HG02884 (cell line): Measurements from ENCODE around the gene COMMD4.
"Not testable (repeated sequence)": the region's sequence is repeated elsewhere in the genome, so short reads cannot be mapped to it uniquely, and the experiment has no call there.

ENCODE experiments used
- ATAC-seq: cut with Tn5 transposase; IDR thresholded peaks from one replicate; pipeline ENCODE4 v1.9.1; 2021; ENCODE audit warnings: mild to moderate bottlenecking, moderate library complexity; ENCODE audit not compliant: unreplicated experiment

COMMD4 gene

DNA sequence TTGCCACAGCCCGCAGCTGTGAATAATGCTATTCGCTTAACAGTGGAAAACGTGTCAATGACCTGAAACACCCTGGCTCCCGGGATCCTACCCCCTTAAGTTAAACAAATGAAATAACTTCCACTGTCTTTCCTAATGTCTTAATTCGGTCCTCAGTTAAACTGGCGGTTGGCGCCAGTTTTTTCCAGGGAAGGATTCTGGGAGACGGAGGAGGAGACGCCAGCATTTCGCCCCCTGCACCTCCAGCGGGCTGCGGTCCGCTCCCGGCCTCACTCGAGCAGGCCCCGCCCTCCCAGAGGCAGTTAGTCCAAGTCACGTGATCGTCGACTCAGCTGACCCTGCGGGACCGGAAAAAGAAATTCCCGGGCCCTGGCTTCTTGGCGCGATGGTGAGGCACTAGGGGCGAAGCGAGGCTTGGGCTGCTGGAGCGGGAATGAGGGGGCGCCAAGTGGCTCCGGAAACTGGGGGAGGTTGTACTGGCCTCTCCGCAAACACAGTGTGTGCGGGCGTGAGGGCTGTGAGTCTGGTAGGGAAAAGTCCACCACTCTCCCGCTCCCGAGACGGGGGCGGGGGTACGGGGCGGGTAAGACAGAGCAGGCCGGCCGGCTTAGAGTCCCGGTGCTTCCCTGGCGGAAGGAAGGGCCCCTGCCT lies at the start of gene COMMD4:
Gene COMMD4 (plus strand): TSS at position 359 of the 651 bp plus-strand sequence. CDS start 27 bp downstream, at position 386.
- ATAC-seq: no peak

DNA sequence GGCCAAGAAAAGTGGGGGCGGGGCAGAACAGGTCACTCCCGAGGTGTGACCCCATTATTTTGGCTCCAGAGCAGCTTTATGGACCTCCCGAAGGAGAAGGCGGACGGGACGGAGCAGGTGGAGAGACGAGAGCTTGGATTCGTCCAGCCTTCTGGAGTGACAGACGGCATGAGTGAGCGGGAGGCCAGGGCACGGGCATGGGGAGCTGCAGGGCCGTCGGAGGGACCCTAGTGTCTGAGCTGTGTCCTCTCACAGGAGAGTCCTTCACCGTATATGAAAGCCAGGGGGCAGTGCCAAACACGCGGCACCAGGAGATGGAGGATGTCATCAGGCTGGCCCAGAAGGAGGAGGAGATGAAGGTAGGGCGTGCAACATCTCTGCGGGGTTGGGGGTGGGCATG lies 42.2 kb upstream of the COMMD4 start:
- not testable (repeated sequence) for ATAC-seq

DNA sequence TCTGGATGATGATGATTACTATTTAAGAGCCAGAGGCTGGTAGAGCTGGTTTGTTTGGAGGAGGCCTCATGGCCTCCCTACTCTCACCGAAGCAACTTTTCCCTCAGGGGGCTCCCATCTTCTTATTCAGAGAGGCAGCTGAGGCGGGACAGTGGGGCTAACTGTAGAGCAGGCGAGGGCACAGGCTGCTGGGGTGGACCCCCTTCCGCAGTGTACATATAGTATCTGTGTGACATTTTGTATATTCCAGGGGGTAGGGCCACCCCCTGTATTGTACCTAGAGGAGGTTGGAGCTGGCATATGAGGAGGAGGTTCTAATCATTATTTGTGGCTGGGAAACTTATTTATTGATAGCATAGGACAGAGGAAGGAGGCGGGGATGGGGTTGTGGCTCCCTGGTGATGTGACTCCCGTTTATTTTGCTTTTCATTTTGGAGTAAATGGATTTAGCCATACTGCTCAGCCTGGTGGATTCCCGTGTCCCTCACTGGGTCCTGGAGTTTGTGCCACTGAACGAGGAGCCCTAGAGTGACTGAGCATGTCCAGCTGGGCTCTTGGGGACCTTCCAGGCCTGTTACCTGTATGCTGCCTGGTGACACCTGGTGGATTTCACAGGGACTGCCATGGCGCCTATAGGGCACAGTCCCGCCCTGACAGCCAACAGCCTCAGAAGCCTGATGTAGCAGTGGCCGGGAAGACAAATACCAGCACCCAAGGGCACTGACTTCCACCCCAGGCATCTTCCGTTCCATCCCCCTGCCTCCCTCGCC lies 37.1 kb upstream of the COMMD4 start:
- not testable (repeated sequence) for ATAC-seq

DNA sequence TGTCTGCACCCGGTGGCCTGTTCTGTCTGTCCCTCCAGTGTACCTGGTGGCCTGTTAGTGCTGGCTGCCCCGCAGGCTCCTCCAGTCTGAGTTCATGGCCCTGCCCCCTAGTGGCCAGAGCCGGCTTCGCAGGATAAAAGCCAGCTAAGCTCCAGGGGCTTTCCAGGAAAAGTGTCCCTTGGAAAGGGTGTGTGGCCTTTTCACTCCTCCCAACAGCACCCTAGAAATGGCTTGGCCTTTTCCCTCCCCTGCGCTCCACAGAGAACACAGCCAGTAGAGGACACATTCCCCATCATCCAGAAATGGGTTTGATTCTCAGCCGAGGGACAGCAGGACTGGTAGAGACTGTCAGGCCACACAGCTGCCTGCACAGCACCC lies 36.6 kb upstream of the COMMD4 start:
- ATAC-seq: not testable (repeated sequence)

DNA sequence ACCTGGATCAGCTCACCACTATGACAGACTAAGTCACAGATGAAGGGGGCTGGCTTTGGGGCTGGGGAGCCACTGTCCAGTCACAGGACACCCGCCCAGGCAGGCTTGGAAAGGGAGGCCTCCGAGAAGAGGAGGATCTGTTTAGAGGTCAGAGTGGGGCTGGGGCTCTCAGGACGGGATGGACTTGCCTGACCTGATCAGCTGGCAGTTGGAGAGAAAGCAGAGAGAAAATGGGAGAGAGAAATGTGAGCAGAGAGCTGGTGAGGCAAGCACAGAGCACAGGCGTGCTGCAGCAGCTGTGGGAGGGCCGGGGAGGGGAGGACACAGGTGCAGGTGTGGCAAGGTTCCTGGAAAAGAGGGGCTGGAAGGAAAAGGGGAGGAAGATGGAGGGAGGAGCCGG lies 35.8 kb upstream of the COMMD4 start:
- not testable (repeated sequence) for ATAC-seq

DNA sequence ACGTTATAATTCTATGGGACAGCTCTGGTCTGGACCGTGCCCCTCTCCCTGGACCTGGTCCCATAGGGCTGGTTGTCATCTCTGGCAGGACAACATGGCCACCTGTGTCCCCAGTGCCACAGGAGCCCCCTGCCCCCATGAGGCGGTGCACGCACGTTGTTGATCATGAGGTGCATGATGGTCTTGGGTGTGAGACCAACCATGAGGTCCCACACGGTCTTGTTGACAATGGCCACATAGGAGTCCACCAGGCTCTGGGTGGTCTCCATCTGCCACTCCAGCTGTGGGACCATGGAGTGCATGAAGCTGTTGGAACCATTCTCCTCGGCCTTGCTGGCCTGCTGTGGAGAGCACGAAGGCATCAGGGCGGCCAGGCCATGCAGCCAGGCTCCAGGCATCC lies 33.5 kb upstream of the COMMD4 start:
- no peak for ATAC-seq

DNA sequence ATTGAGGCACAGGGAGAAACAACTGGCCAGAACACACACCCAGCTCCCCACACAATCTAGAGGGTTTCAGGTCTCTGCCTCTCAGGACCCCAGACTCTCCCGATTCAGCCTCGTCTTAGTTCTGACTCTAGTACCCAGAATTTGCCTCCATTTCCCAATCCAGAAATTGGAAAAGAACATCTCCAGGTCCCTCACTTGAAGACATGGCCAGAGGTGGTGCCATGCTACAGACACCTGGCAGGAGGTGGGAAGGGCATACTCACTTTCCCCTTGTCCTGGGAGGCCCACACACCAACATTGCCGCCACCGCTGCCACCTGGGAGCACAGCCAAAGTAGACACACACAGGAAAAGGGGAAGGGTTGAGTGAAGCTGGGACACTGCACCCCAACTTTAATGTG lies 33.1 kb upstream of the COMMD4 start:
- not testable (repeated sequence) for ATAC-seq

DNA sequence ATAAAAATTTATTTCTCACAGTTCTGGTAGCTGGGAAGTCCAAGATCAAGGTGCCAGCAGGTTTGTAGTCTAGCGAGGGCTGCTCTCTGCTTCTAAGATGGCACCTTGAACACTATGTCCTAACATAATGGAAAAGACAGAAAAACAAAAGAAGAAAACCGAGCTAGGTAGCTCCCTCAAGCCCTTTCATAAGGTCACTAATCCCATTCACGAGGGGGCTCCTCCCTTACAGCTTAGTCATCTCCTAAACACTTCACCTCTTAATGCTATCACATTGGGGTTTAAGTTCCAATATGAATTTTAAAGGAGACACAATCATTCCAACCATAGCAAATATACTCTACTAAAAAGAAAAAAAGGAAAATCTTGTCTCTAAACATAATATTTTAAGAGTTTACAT lies 29.7 kb upstream of the COMMD4 start:
- no peak for ATAC-seq

DNA sequence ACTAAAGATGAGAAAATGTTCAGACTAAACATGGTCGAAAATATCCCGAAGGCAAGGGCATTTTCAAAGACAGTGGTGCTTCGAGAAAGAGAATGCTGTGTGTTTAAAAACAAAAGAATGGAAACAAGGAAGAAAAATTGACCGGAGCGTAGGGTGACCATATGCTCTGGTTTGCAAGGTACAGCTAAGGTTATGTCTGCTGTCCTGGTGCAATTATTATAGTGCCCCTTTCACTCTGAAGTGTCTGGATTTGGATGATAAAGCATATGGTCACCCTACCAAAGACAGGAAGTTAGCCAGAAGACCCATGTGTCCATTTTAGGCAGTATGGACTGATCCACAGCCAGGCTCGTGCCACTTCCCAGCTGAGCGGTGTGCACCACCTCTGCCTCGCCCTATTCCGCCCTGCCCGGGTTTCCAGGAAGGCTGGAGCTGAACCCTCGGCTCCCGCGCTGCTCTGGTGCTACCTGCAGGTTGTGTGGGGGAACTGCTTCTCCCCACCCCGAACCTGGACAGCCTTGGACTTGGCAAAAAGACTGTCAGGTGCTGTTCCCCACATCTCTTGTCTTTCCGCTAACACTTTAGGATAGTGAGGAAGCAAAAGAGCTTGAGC lies 28.0 kb upstream of the COMMD4 start:
- ATAC-seq: no peak

DNA sequence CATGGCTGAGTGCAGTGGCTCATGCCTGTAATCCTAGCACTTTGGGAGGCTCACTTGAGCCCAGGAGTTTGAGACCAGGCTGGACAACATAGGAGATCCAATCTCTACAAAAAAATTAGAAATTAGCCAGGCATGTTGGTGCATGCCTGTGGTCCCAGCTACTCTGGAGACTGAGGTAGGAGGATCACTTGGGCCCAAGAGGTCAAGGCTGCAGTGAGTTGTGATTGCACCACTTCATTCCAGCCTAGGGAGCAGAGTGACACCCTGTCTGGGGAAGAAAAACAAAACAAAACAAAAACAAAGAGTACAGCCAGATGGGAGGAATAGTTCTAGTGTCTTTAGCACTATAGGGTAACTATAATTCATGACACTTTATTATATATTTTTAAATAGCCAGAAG lies 26.2 kb upstream of the COMMD4 start:
- no peak for ATAC-seq

DNA sequence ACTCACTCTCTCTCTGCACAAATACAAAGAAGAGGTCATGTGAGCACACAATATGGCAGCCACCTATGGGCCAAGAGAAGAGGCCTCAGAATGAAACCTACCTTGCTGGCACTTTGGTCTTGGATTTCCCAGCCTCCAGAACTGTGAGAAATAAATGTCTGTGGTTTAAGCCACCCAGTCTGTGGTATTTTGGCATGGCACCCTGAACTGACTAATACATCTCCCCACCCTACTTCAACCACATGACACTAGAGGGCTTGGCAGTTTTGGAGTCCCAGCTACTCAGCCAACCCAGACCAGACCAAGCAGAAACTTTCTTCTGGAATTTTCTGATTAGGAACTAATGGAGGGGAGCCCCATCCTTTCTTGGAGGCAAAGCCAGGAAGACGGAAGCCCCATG lies 23.3 kb upstream of the COMMD4 start:
- not testable (repeated sequence) for ATAC-seq

DNA sequence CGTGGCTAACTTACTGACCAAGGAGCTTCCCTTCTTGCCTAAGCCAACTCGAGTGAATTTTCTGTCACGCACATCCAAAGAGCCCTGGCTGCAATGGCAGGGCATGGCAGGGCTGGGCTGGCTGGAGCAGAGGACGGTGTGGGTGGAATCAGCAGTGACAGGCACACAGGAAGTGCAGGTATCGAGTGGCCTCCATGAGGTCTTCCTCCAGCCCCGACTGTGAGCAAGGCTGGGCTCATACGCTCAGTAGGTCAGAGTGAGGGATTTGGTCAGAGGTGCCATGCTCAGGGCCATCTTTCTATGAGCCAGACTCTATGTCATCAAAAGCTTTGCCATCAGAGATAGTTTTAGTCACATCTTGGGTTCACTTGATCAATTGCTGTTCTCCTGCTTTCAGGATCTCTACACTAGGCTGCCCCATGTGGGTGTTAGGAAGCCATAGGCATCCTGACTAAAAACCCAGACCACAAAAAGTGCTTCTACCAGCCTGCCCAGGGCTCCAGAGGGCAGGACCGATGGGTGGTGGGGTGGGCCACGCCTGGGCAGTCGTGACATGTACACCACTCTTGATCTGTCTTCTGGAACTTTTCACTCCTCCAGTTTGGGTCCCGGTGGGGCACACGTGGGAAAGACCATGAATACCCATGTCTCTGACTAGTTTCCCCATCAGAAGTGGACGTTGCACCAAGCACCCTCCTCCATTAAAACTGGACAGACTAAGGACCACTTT lies 22.6 kb upstream of the COMMD4 start:
- ATAC-seq: no peak

DNA sequence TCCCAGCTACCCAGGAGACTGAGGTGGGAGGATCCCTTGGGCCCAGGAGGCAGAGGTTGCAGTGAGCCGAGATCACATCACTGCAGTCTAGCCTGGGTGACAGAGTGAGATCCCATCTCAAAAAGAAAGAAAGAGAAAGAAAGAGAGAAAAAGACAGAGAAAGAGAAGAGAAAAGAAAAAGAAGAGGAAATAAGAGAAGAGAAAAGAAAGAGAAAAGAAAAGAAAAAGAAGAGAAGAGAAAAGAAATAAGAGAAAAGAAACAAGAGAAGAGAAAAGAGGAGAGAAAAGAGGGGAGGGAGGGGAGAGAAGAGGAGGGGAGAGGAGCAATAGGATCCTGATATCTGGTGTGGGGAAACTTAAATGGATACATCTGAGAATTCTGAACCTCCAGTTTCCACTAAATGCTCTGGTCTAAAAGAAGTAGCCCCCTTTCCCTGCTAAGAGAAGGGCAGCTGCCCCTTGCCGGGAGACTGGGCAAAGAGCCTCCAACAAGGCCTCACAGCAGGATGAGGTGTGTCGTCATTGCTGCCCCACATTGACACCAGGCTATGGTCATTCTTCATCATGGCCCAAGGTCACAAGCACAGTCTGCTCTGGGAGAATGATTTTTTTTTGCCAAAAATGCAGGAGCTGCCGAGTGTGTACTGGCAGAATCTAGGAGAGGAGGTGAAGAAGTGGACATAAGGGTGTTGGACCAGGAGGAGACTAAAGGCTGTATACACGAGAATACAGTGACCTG lies 21.1 kb upstream of the COMMD4 start:
- ATAC-seq: no peak

DNA sequence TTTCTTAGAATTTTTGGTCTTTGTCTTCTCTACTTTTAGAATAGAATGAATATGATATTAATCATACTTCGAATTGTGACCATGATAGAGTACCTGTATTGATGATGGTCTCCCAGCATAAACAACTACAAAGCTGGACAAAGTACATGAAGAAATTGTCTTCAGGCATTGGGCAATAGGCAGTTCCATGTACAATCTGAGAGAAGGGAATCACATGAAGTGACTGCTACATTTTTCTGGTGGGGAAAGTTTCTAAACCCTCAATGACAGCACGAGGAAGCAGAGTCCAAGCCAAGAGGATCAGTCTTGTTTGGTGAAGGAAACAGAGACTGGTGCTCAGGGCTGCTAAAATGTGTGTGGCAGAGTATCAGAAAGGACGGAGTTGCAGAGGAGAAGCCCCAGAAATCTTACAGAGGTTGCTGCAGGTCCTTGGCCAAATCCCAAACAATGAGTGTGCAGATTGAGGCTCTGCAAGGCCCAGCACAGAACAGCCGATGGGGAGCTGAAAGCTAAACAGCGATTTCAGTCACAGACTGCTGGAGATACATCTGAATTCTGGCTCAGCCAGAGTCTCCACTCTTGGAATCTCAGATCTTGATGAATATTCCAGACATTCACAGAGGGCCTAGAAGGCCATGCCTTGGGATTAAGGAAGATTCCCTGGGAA lies 16.5 kb upstream of the COMMD4 start:
- ATAC-seq: not testable (repeated sequence)

DNA sequence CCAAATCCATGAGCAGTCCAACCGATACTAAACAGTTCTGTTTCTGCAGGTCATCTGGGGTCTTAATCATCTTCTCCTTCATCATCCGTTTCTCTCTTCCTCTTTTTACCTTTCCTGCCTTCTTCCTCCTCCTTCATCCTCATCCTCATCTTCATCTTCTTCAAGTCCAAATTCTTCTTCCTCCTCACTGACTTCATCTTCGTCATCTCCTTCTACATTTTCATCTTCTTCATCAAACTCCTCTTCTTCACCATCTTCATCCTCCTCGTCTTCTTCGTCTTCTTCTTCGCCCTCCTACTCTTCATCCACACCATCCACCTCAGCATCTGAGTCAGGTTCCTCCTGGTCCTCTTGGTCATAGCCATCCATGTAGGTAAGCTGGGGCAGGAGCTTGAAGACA lies 14.2 kb upstream of the COMMD4 start:
- ATAC-seq: no peak

DNA sequence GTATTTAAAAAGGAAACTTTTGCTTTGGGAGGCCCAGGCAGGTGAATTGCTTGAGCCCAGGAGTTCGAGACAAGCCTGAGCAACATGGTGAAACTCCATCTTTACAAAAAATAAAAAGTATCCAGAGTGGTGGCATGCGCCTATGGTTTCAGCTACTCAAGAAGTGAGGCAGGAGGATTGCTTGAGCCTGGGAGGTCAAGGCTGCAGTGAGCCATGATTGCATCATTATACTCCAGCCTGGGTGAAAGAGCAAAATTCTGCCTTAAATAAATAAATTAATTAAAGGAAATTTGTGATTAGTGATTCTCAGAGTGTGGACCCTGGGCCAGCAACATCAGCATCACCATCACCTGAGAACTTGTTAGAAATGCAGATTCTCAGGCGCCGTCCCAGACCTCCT lies 9.9 kb upstream of the COMMD4 start:
- no peak for ATAC-seq

DNA sequence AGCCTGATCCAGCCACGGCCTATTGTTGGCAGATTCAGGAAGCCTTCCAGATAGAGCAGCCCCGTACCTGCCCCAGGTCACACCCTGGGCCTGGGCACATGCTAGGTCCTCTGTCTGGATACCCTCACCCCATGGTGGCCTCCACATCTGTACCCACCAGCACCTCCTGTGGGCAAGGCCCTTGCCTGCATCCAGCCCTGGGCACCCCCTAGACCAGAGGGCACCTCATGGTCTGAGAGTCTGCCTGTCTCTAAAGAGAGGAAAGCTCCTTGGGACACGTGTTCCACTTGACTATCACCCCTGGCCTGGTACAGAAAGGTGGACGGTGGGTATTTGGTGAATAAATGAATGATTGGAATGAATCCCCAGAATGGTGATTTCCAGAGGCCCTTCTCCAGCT lies 8.9 kb upstream of the COMMD4 start:
- no peak for ATAC-seq

DNA sequence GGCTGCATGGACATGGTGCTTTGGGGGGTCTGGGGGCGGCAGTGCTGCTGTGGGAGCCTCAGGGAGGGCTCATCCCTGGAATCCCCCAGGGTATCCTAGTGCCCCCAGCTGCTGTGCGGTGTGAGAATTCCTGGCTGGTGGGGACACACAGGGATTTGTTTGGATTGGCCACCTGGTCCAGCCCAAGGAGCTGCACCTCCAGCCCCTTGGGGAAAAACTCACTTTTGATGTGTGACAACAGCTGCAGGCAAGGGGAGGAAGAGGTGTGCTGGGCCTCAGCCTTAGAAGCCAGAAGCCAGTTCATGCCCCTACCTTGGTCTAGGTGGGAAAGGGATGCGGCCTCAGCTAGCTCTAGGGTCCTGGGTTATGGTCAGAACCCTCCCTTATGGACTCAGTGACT lies 8.4 kb upstream of the COMMD4 start:
- ATAC-seq: no peak

DNA sequence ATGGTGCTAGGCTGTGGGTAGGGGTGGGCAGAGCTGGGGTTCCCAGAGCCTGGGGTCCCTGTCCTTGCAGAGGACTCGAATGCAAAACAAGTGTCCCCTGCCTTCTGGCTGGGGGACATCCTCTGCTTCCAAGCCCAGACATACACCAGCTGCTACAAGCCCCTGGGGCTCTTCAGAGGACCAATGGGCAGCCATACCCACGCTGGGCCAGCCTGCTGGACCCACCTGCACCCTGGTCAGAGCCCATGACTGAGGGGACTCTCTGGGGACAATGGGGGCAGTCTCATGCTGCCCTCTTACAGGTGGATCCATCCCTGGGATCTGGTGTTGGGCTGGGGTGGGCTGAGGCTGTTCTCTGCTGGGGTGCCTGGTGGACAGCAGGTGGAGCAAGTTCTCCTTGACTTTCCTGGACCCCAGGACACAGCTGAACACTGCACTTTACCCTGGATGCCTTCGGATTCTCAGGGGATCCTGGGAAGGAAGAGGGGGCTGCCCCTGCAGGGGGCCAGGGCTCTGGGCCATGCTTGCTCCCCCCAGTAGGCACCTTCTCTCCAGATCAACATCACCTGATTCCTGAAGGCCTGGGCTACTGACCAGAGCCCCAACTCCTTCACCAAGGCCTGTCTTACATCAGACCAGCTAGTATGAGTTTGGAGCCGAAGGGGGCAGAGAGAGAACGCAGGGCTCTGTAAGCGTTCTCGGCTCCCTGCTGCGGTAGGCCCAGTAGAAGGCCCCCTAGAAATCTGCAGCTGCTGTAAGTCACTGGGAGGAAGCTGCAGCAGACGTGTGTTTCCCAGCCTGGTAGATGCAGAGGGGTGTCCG lies 7.2 kb upstream of the COMMD4 start:
- no peak for ATAC-seq
